A549 (cell line): Measurements from ENCODE around the gene ZG16B. TPM values are rescaled to one million over a fixed set of nuclear protein-coding genes. Genes with fewer than 3 reads are reported as not detected.

Experiments
- ATAC-seq, 2 experiments: fragments of 200-7000 bp in 1 of 2; fragments of >200 bp in 1 of 2; cut with Nextera tagmentation in 1 of 2; cut with Tn5 transposase in 1 of 2; 3 replicates each; pipeline versions ENCODE4 v1.8.0 to v1.9.1; 2018 to 2020; ENCODE audit warnings: mild to moderate bottlenecking in 1 of 2, moderate library complexity in 1 of 2
- CTCF ChIA-PET: fragments of 300-600 bp; sonication (Branson Sonifier 250); formaldehyde crosslinking; extraction: SDS; loops from one replicate; lab custom pipeline; 2021; ENCODE audit warnings: antibody characterized with exemption, inconsistent platforms; lab: Yijun Ruan, JAX
- POLR2A ChIA-PET: fragments of 350-600 bp; formaldehyde crosslinking; extraction: SDS; loops from one replicate; lab custom pipeline; 2021; ENCODE audit warnings: antibody characterized with exemption, inconsistent platforms; lab: Yijun Ruan, JAX
- DNase-seq, 2 experiments: peaks; one replicate each; pipeline versions ENCODE4 v3.0.0 to v3.0.0-alpha.2; 2011 to 2016; ENCODE audit warnings: low read depth in 1 of 2, low spot score in 1 of 2
- FAIRE-seq: peaks from 2 replicates; lab custom pipeline; 2011; peaks lifted over from hg19 to GRCh38; lab: Jason Lieb, UNC
- H3K27ac ChIP-seq, 2 experiments: fragments of >200 bp; sonication (Bioruptor Twin); formaldehyde crosslinking; 3 replicates each; pipeline ENCODE4 v1.5.1; 2016 to 2017
- H3K4me1 ChIP-seq: fragments of >200 bp; sonication (Bioruptor Twin); formaldehyde crosslinking; 3 replicates; pipeline ENCODE4 v1.6.1; 2016
- H3K4me2 ChIP-seq: fragments of >200 bp; sonication (Bioruptor Twin); formaldehyde crosslinking; 3 replicates; pipeline ENCODE4 v1.6.1; 2016
- H3K4me3 ChIP-seq: fragments of >200 bp; sonication (Bioruptor Twin); formaldehyde crosslinking; 3 replicates; pipeline ENCODE4 v1.5.1; 2016
- H3K9me3 ChIP-seq: fragments of >200 bp; sonication (Bioruptor Twin); formaldehyde crosslinking; 3 replicates; pipeline ENCODE4 v1.6.1; 2016
- ATOH8 ChIP-seq: fragments of 250-450 bp; sonication (Bioruptor Pico); IDR thresholded peaks from 2 replicates; pipeline ENCODE4 v1.5.0; 2020; ENCODE audit warnings: low read depth, mild to moderate bottlenecking, moderate library complexity
- CBX2 ChIP-seq: fragments of 200-600 bp; sonication (generic); IDR thresholded peaks from 2 replicates; pipeline ENCODE4 v1.6.1; 2016; ENCODE audit warnings: low read depth, mild to moderate bottlenecking, borderline replicate concordance
- CHD4 ChIP-seq: fragments of 200-600 bp; sonication (generic); IDR thresholded peaks from 2 replicates; pipeline ENCODE4 v1.6.1; 2016; ENCODE audit warnings: antibody characterized with exemption, mild to moderate bottlenecking, borderline replicate concordance
- CTCF ChIP-seq: fragments of >200 bp; sonication (Bioruptor Twin); formaldehyde crosslinking; IDR thresholded peaks from 3 replicates; pipeline ENCODE4 v1.5.1; 2016
- EHF ChIP-seq: fragments of 250-450 bp; sonication (Bioruptor Pico); IDR thresholded peaks from 2 replicates; pipeline ENCODE4 v1.5.0; 2020; ENCODE audit warnings: mild to moderate bottlenecking
- FOXS1 ChIP-seq: fragments of 250-450 bp; sonication (Bioruptor Pico); IDR thresholded peaks from 2 replicates; pipeline ENCODE4 v1.5.0; 2020; ENCODE audit warnings: mild to moderate bottlenecking, moderate library complexity
- GATA3 ChIP-seq: IDR thresholded peaks from 2 replicates; pipeline ENCODE4 v1.6.1; 2012; ENCODE audit warnings: borderline replicate concordance
- HDAC2 ChIP-seq: fragments of 200-600 bp; sonication (generic); IDR thresholded peaks from 2 replicates; pipeline ENCODE4 v1.6.1; 2016
- HMGXB4 ChIP-seq: fragments of 250-450 bp; sonication (Bioruptor Pico); IDR thresholded peaks from 2 replicates; pipeline ENCODE4 v1.5.0; 2021; ENCODE audit warnings: mild to moderate bottlenecking, moderate library complexity, borderline replicate concordance
- HOXB5 ChIP-seq: fragments of 250-450 bp; sonication (Bioruptor Pico); IDR thresholded peaks from 2 replicates; pipeline ENCODE4 v1.5.0; 2020; ENCODE audit warnings: mild to moderate bottlenecking, moderate library complexity
- JUN ChIP-seq, 2 experiments: fragments of >200 bp; sonication (Bioruptor Twin); formaldehyde crosslinking; IDR thresholded peaks; 2 replicates in 1 of 2; 3 replicates in 1 of 2; pipeline ENCODE4 v1.6.1; 2016 to 2017
- KDM1A ChIP-seq: fragments of 200-600 bp; sonication (generic); IDR thresholded peaks from 2 replicates; pipeline ENCODE4 v1.6.1; 2016; ENCODE audit warnings: low read depth, mild to moderate bottlenecking
- MAFK ChIP-seq: fragments of 450-650 bp; IDR thresholded peaks from 2 replicates; pipeline ENCODE4 v1.6.1; 2014; ENCODE audit not compliant: partially characterized antibody
- MAX ChIP-seq: IDR thresholded peaks from 2 replicates; pipeline ENCODE4 v1.6.1; 2012
- REST ChIP-seq: fragments of 200-600 bp; sonication (generic); IDR thresholded peaks from 2 replicates; pipeline ENCODE4 v1.6.1; 2016; ENCODE audit warnings: antibody characterized with exemption, mild to moderate bottlenecking, moderate library complexity
- RFX5 ChIP-seq: fragments of 450-650 bp; IDR thresholded peaks from 2 replicates; pipeline ENCODE4 v1.7.1; 2014; ENCODE audit warnings: antibody characterized with exemption, mild to moderate bottlenecking, moderate library complexity
- TFCP2L1 ChIP-seq: fragments of 250-450 bp; sonication (Bioruptor Pico); IDR thresholded peaks from 2 replicates; pipeline ENCODE4 v1.5.0; 2021; ENCODE audit warnings: mild to moderate bottlenecking
- ZFP36 ChIP-seq: fragments of 450-650 bp; IDR thresholded peaks from 2 replicates; pipeline ENCODE4 v1.6.1; 2014; ENCODE audit warnings: borderline replicate concordance; ENCODE audit not compliant: partially characterized antibody
- WGBS: methylation state at CpG from one replicate; pipeline ENCODE4 v1.1.6; 2017; ENCODE audit errors: missing lambda C conversion rate; 5-methylcytosine and 5-hydroxymethylcytosine counted together
- polyA plus RNA-seq, 4 experiments: library from polyadenylated mRNA; depleted of rRNA in 3 of 4; stranded (reverse); fragments of >200 nt; fragmentation: RNase III in 1 of 4; extraction: RNeasy Plus Mini Kit Qiagen cat#74134 plus additional on column Dnase treatment in 1 of 4; gene quantifications; 2 replicates in 3 of 4; 3 replicates in 1 of 4; pipeline ENCODE4 v1.2.3, GENCODE V29; 2011 to 2017

The ZG16B gene
- polyA plus RNA-seq, 2 of the 4 experiments (the other 2 are of a cell fraction) = 0.40 to 0.85 TPM

GRCh38 chr16:2813771-2814221 lies 16.3 kb upstream of the ZG16B start:
- DNase-seq (no peak), ATAC-seq (no peak), FAIRE-seq (no peak)
- Histone ChIP-seq H3K4me2 (no peak overlapping the region), H3K4me1 (no peaks in the 10 kb centered on the region), H3K27ac (no peak overlapping the region), H3K4me3 (no peak overlapping the region), H3K9me3 (no peaks in the 10 kb centered on the region)
- POLR2A ChIA-PET = no interaction called here
- no peak for TF ChIP-seq EHF (CRISPR knock-in tag)
- no peak for TF ChIP-seq REST
- no peak for TF ChIP-seq HMGXB4 (CRISPR knock-in tag)
- TF ChIP-seq CHD4 = no peak
- no peak for TF ChIP-seq CTCF
- TF ChIP-seq MAX = no peak
- TF ChIP-seq FOXS1 = no peak
- no peak for TF ChIP-seq MAFK
- no peak for TF ChIP-seq ZFP36
- no peak for TF ChIP-seq JUN (IDR thresholded peaks at IDR 0.05)
- TF ChIP-seq KDM1A = no peak
- TF ChIP-seq RFX5 = no peak
- WGBS = 71% methylated on average over 6 of the region's 7 CpGs
- CTCF ChIA-PET = interaction anchor here (0.6 to 3.7 kb wide), 5 partner anchors 9 to 391 kb away, joined by 3 to 23 read pairs (median 3); no protein-coding TSS in a partner anchor

- FAIRE-seq (no peak), DNase-seq (no peak), ATAC-seq (no peak)
- 70% methylated on average over 18 of the region's 20 CpGs for WGBS
- Histone ChIP-seq H3K9me3 (no peaks in the 10 kb centered on the region), H3K4me1 (no peaks in the 10 kb centered on the region), H3K4me3 (no peak overlapping the region), H3K4me2 (no peak overlapping the region), H3K27ac (no peak overlapping the region)
- POLR2A ChIA-PET = no interaction called here
- CTCF ChIA-PET = interaction anchor here (0.7 to 3.7 kb wide), 4 partner anchors 9 to 54 kb away, joined by 3 to 10 read pairs (median 3); no protein-coding TSS in a partner anchor
- TF ChIP-seq MAX (no peak), TFCP2L1 (CRISPR knock-in tag) (no peak), KDM1A (no peak), JUN (IDR thresholded peaks at IDR 0.05) (no peak), FOXS1 (no peak), ATOH8 (no peak), HDAC2 (no peak), HOXB5 (no peak), GATA3 (no peak), CBX2 (no peak), ZFP36 (no peak)
These were observed 15.4 kb upstream of the ZG16B start for GRCh38 chr16:2814551-2815298.
